Endodermal cell (in vitro differentiated cells): ENCODE data around the gene LDAH. TPM values are rescaled to one million over a fixed set of nuclear protein-coding genes. Genes with fewer than 3 reads are reported as not detected.

Experiments used
- DNase-seq: peaks from one replicate; pipeline ENCODE4 v3.0.0-alpha.2; 2017
- H3K27ac ChIP-seq: 2 replicates; pipeline ENCODE4 v1.5.1; 2013; ENCODE audit warnings: mild to moderate bottlenecking, low read depth, low read length, moderate library complexity
- H3K27me3 ChIP-seq: 2 replicates; pipeline ENCODE4 v1.6.1; 2013; ENCODE audit warnings: mild to moderate bottlenecking, low read length, moderate library complexity; ENCODE audit not compliant: insufficient read depth, control insufficient read depth, poor library complexity, severe bottlenecking
- H3K36me3 ChIP-seq: 2 replicates; pipeline ENCODE4 v1.7.0; 2013; ENCODE audit warnings: mild to moderate bottlenecking, low read length, moderate library complexity; ENCODE audit not compliant: control insufficient read depth, insufficient read depth
- H3K4me1 ChIP-seq: one replicate; pipeline ENCODE4 v1.7.0; 2013; ENCODE audit warnings: low read length; ENCODE audit not compliant: control insufficient read depth, insufficient read depth
- H3K4me3 ChIP-seq: 2 replicates; pipeline ENCODE4 v1.5.1; 2013; ENCODE audit warnings: mild to moderate bottlenecking, low read length, moderate library complexity
- H3K9ac ChIP-seq: 2 replicates; pipeline ENCODE4 v1.6.1; 2013; ENCODE audit warnings: mild to moderate bottlenecking, low read length, moderate library complexity; ENCODE audit not compliant: poor library complexity, severe bottlenecking; ENCODE audit errors: extremely low read depth
- H3K9me3 ChIP-seq: 2 replicates; pipeline ENCODE4 v1.6.1; 2013; ENCODE audit warnings: mild to moderate bottlenecking, low read length, moderate library complexity; ENCODE audit not compliant: control insufficient read depth
- H3K27ac Mint-ChIP-seq: 2 replicates; pipeline ENCODE4 v1.8.0; 2020; ENCODE audit warnings: mixed read lengths
- H3K27me3 Mint-ChIP-seq: 2 replicates; pipeline ENCODE4 v1.8.0; 2021; ENCODE audit warnings: mild to moderate bottlenecking, mixed read lengths; ENCODE audit not compliant: insufficient read depth
- H3K36me3 Mint-ChIP-seq: 2 replicates; pipeline ENCODE4 v1.8.0; 2020; ENCODE audit warnings: low read depth, mixed read lengths
- H3K4me1 Mint-ChIP-seq: 2 replicates; pipeline ENCODE4 v1.8.0; 2020; ENCODE audit warnings: mixed read lengths
- H3K4me3 Mint-ChIP-seq: 2 replicates; pipeline ENCODE4 v1.8.0; 2020; ENCODE audit warnings: mild to moderate bottlenecking, moderate library complexity, mixed read lengths
- H3K9me3 Mint-ChIP-seq: 2 replicates; pipeline ENCODE4 v1.8.0; 2020; ENCODE audit warnings: mild to moderate bottlenecking, mixed read lengths
- CTCF ChIP-seq: fragments of 200-600 bp; sonication (generic); conservative IDR thresholded peaks from 2 replicates; pipeline ENCODE4 v1.5.0; 2021; ENCODE audit warnings: antibody characterized with exemption, mild to moderate bottlenecking
- WGBS, 2 experiments: methylation state at CpG; one replicate each; pipeline versions ENCODE4 v1.1.5 to v1.1.7; 2013; ENCODE audit warnings: missing lambda C conversion rate in 2 of 2, mixed read lengths in 1 of 2; ENCODE audit not compliant: insufficient coverage in 1 of 2, insufficient read length in 1 of 2; 5-methylcytosine and 5-hydroxymethylcytosine counted together
- total RNA-seq, 2 donors: library from RNA; stranded (reverse); fragmentation: NEBNext Ultra II Directional in 1 of 2; extraction: Animal tissue kit (Norgen Biotek cat#: 25700) in 1 of 2; gene quantifications; 2 replicates in 1 of 2; 3 replicates in 1 of 2; pipeline ENCODE4 v1.2.1, GENCODE V29; 2021

LDAH gene
- total RNA-seq, 2 donors from 2014 or later = 28.7 to 42.2 TPM

- Histone ChIP-seq H3K9me3 (no peaks in the 10 kb centered on the region), H3K27ac (no peak overlapping the region), H3K36me3 (no peaks in the 10 kb centered on the region), H3K4me3 (no peak overlapping the region), H3K27me3 (peaks cover 49% of the 10 kb centered on the region), H3K4me1 (no peaks in the 10 kb centered on the region), H3K9ac (no peak overlapping the region)
- Mint-ChIP-seq H3K9me3 (peaks cover 11% of the 10 kb centered on the region), H3K27me3 (peaks cover 43% of the 10 kb centered on the region), H3K4me3 (no peak overlapping the region), H3K4me1 (peaks cover 9% of the 10 kb centered on the region), H3K27ac (peak overlapping the region; percentile 48), H3K36me3 (no peaks in the 10 kb centered on the region)
- DNase-seq = peak; percentile 51
- TF ChIP-seq CTCF = no peak
- 69 to 72% methylated on average over 10 to 16 of the region's 16 CpGs for WGBS, 2 experiments
Measured at GRCh38 chr2:20674974-20675679, 147.8 kb downstream of the LDAH start.

GRCh38 chr2:20674309-20674965, 148.5 kb downstream of the LDAH start:
- no peak overlapping the region for H3K4me3 Mint-ChIP-seq
- DNase-seq = peak; percentile 36
- peaks cover 9% of the 10 kb centered on the region for H3K4me1 Mint-ChIP-seq
- 85 to 87% methylated on average over 9 to 11 of the region's 11 CpGs for WGBS, 2 experiments
- H3K27me3 ChIP-seq = peaks cover 56% of the 10 kb centered on the region
- H3K9me3 Mint-ChIP-seq = peaks cover 15% of the 10 kb centered on the region
- H3K36me3 Mint-ChIP-seq = no peaks in the 10 kb centered on the region
- no peaks in the 10 kb centered on the region for H3K4me1 ChIP-seq
- no peak overlapping the region for H3K27ac Mint-ChIP-seq
- H3K9me3 ChIP-seq = no peaks in the 10 kb centered on the region
- H3K9ac ChIP-seq = no peak overlapping the region
- H3K36me3 ChIP-seq = no peaks in the 10 kb centered on the region
- no peak overlapping the region for H3K27ac ChIP-seq
- H3K27me3 Mint-ChIP-seq = peaks cover 50% of the 10 kb centered on the region
- no peak overlapping the region for H3K4me3 ChIP-seq
- TF ChIP-seq CTCF = no peak

GRCh38 chr2:20673686-20674308, 149.1 kb downstream of the LDAH start:
- Mint-ChIP-seq H3K27me3 (peaks cover 56% of the 10 kb centered on the region), H3K36me3 (no peaks in the 10 kb centered on the region), H3K27ac (no peak overlapping the region), H3K4me1 (peaks cover 9% of the 10 kb centered on the region), H3K4me3 (no peak overlapping the region), H3K9me3 (peaks cover 15% of the 10 kb centered on the region)
- WGBS, 2 experiments = 63 to 79% methylated on average over 3 to 4 of the region's 5 CpGs
- DNase-seq = peak; percentile 41
- Histone ChIP-seq H3K27me3 (peaks cover 62% of the 10 kb centered on the region), H3K36me3 (no peaks in the 10 kb centered on the region), H3K4me1 (no peaks in the 10 kb centered on the region), H3K9me3 (no peaks in the 10 kb centered on the region), H3K27ac (no peak overlapping the region), H3K4me3 (no peak overlapping the region), H3K9ac (no peak overlapping the region)
- TF ChIP-seq CTCF = no peak
